Muscle of arm (tissue), 14 donors: ENCODE results near the gene STON1. TPM values are rescaled to one million over a fixed set of nuclear protein-coding genes. Genes with fewer than 3 reads are reported as not detected.
"Not testable (repeated sequence)": the region's sequence is repeated elsewhere in the genome, so short reads cannot be mapped to it uniquely, and the experiment has no call there.

Experiments
- DNase-seq: peaks from one replicate; pipeline ENCODE4 v3.0.0-alpha.2; 2013
- long read RNA-seq, 11 donors: transcript quantifications; one replicate each; lab custom pipeline, GENCODE V29; 2026
- polyA plus RNA-seq, 12 donors: library from polyadenylated mRNA; unstranded; fragments of 120-200 nt; gene quantifications; one replicate each; pipeline ENCODE4 v1.2.1, GENCODE V29; 2013; ENCODE audit not compliant: insufficient read length in 12 of 12

STON1 gene, protein sequence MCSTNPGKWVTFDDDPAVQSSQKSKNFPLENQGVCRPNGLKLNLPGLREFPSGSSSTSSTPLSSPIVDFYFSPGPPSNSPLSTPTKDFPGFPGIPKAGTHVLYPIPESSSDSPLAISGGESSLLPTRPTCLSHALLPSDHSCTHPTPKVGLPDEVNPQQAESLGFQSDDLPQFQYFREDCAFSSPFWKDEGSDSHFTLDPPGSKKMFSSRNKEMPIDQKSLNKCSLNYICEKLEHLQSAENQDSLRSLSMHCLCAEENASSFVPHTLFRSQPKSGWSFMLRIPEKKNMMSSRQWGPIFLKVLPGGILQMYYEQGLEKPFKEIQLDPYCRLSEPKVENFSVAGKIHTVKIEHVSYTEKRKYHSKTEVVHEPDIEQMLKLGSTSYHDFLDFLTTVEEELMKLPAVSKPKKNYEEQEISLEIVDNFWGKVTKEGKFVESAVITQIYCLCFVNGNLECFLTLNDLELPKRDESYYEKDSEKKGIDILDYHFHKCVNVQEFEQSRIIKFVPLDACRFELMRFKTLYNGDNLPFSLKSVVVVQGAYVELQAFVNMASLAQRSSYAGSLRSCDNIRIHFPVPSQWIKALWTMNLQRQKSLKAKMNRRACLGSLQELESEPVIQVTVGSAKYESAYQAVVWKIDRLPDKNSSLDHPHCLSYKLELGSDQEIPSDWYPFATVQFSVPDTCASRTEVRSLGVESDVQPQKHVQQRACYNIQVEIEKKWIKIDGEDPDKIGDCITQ
- polyA plus RNA-seq, result 10 to 100 TPM in 8 of 12 donors, 1 to 10 TPM in 3, not detected in 1; 8.8 to 37.1 (median 11.8) TPM
- long read RNA-seq, donor 1, result 0 reads
- long read RNA-seq, donor 2, full-length matches to known transcripts, result 2 of 2 reads
- long read RNA-seq, donor 2, partial matches to known transcripts, result 0 of 2 reads
- long read RNA-seq, donor 2, other reads (novel, unspliced or antisense), result 0 of 2 reads
- long read RNA-seq, donor 3, result 0 reads
- long read RNA-seq, donor 4, result 0 reads
- long read RNA-seq, donor 5, full-length matches to known transcripts, result 2 of 2 reads
- long read RNA-seq, donor 5, partial matches to known transcripts, result 0 of 2 reads
- long read RNA-seq, donor 5, other reads (novel, unspliced or antisense), result 0 of 2 reads
- long read RNA-seq, donor 6, partial matches to known transcripts, result 0 of 1 reads
- long read RNA-seq, donor 6, other reads (novel, unspliced or antisense), result 0 of 1 reads
- long read RNA-seq, donor 7, result 0 reads
- long read RNA-seq, donor 8, full-length matches to known transcripts, result 1 of 1 reads
- long read RNA-seq, donor 8, partial matches to known transcripts, result 0 of 1 reads
- long read RNA-seq, donor 8, other reads (novel, unspliced or antisense), result 0 of 1 reads
- long read RNA-seq, donor 9, result 0 reads
- long read RNA-seq, donor 10, result 0 reads
- long read RNA-seq, donor 11, result 0 reads

DNA sequence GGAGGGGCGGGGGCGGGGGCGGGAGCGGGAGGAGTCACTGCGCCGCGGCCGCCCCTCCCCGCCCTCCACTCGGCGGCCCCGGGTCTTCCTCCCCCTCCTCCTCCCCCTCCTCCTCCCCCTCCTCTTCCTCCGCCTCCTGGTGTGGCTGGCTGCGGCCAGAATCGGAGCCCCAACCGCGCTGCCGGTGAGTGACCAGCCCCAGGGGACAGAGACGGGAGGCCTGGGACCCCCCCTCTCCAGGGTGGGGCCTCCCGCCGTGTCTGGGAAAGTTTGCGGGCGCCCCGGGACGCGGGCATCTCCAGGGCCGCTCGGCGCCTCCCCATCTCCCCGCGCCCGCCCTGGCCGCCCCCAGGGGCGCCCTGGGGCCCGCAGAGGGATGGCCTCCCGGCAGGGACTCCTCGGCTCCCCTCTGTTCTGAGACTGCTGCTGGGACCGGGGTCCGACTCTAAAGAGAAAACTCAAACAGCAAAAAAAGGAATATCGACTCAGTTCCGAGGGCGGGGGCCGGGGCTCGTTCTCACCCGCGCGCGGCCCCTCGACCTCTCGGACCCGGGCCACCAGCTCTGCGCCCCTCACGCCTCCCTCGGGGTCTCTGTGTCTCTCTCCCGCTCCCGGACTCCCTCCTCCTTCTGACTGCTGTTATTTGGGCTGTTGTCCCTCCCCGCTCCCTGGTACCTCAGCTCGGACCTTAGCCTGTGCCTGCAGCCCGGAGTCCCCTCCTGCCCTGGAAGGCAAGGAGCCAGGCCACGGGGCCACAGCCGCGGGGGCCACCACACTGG is at the start of gene STON1:
STON1 (plus strand) TSS at position 122 of the 779 bp plus-strand sequence. CDS start 50,480 bp downstream, outside the sequence.
- DNase-seq, result no peak

DNA sequence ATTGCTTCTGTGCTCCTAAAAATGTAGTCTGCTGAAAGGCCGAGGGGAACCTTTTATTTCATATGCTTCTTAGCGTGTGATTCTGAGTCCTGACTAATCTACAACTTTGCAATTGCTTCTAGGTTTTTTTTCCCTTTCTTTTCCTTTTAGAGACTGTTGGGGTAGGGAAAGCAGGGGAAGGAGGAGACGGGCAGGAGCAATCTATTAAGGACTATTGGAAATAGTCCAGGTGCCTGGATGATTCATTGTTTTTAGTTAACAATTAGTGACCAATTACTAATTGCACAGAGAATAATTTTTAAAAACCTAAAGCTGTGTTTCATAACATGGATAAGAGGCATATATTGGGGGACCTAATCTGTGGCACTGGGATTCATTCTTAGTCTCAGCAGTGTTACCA is 49.4 kb upstream of the STON1 start:
- DNase-seq, result no peak

DNA sequence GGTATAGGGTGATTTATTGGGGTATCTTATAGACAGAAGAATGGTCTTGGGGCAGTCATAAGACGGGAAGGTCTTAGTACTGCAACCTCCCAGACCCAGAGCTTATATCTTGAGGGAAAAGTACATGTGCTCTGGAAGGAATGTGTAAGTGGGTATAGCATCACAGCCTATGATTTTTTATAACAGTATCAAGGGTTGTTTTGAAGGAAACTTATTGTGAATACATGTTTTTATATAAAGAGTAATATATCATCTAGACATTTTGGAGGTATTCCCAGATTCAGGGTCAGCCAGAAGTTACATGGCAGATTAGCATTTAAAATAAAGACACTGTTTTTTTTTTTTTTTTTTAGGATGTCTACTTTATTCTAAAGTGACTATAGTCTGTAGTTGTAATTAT is 47.6 kb upstream of the STON1 start:
- DNase-seq, result peak; percentile 85

DNA sequence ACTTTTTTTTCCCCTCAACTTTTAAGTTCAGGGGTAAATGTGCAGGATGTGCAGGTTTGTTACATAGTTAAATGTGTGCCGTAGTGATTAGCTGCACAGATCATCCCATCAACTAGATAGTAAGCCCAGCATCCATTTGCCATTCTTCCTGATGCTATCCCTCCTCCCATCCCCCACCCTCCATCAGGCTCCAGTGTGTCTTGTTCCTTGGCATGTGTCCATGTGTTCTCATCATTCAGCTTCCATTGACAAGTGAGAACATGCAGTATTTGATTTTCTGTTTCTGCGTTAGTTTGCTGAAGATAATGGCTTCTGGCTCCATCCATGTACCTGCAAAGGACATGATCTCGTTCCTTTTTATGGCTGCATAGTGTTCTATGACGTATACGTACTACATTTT is 47.2 kb upstream of the STON1 start:
- no peak for DNase-seq

DNA sequence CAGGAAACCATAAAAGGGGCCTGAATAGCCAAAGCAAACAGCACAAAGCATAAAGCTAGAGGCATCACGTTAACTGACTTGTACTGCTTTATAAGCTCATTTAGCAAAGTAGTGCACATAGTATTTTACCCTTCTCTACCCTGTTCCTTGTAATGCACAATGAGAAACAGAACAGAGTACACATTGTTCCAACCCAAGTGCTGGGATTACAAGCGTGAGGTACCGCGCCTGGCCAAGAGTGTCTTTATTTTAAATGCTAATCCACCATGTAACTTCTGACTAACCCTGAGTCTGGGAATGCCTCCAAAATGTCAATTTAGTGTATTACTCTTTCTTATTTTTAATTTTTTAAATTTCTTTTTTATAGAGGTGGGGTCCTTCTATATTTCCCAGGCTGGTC is 46.4 kb upstream of the STON1 start:
- DNase-seq, result no peak

DNA sequence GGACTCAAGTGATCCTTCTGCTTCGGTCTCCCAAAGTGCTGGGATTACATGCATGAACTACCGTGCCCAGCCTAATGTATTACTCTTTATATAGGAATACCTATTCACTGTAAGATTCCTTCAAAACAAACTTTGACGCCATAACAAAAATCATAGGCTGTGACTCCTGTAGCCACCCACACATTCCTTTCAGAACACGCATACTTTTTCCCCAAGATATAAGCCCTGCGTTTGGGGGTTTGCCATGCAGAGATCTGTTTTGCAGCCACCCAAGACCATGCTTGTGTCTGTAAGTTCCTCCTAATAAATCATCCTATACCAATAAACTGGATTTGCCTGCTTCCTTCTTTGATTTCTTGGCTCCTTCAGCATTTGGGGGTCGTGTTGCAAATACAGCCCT is 46.0 kb upstream of the STON1 start:
- DNase-seq, result no peak

DNA sequence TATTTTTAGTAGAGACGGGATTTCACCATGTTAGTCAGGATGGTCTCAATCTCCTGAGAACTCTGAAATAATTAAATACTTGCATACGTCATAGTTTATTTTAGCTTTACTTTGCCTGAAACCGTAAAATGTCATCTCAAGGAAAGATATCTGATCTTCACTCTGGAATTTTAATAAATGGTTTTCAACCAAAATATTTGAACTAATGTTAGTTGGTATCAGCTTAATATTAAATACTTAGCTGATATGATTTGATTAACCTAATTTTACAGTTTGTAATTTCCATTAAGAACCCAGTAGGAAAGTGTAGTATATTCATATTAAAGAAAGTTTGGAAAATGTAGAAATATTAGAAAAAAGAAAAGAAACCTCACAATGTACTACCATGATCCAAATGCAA is 41.4 kb upstream of the STON1 start:
- no peak for DNase-seq

DNA sequence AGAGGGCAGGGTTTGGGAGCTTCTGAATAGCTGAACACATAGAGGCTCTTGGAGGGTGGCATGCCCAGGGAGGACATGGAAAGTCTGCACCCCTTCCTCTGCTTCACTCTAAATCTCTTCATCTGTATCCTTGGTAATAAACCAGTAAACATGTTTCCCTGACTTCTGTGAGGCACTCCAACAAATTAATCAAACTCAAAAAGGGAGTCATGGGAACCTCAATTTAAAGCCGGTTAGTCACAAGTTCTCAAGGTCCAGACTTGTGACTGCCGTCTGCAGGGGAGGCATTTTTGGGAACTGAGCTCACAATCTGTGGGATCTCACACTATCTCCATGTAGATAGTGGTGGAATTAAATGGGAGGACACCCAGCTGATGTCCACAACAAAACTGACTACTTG is 33.1 kb upstream of the STON1 start:
- DNase-seq, result no peak

DNA sequence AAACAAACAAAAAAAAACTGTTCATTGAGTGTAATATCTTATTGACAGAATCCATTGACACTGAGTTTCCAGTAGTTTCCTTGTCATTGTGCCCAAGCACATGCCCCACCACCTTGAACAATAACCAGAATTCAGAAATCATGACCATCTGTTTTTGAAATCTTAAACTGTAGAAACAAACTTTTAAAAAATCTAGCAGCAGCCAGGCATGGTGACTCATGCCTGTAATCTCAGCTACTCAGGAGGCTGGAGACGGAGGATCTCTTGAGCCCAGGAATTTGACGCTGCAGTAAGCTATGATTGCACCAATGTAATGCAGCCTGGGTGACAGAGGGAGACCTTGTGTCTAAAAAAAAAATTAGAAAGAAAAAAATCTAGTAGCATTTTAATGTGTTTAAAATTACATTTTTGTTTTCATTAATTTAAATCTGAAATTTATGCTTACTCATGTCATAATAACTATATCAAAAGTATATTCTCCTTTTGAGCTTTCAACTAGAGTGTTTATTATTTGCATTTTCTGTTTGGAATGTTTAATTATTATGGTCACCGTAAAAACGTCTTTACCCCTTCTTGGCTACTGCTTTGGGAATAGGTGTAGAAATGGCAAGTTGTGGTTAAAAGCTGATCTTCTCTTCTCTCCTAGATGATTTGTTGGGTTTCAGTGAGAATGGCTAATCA is 25.2 kb upstream of the STON1 start:
- no peak for DNase-seq

DNA sequence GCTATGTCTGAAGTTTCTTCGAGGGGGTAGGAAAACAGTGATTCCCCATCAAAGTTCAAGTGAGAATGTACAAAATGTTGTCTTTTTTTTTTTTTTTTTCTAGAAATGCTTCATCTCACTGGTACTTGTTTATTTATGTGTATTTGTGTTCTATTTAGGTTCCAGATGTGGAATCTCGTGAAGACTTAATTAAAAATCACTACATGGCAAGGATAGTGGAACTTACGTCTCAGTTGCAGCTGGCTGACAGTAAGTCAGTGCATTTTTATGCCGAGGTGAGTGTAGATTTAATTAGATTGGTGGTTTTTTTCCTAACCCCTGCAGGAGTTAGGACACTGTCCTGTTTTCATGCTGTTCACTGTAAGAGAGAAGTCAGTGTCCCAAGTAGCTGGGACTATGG is 22.8 kb upstream of the STON1 start:
- DNase-seq, result no peak

DNA sequence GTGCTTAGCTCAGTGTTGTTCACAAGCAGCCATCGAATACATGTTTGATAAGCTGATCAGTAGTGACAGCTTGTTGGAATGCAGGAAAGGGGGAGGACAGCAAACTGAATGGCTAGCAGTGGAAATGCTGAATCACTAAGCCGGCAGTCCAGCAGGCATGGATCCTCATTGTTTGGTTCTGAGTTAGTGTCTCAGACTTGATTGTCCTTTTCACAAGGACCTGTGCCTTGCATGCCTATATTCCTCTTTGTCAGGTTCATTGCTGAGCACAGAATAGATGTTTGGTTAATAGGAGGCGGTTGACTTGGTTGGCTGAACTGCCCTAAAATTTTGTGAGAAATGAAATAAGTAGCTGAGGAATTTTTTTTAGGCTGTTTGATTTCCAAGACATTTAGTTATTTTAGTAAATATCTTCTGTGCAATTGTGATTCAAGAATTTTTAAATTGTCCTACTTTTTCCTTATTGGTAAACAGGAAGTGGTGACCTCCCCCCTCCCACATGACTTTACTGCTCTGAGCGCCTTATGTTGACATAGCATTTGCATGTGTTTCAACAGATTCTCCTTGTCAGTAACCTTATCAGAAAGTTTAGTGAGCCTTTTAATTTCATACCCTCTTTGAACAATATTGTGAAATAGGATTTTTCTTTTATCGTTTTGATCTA is 21.4 kb upstream of the STON1 start:
- DNase-seq, result no peak

DNA sequence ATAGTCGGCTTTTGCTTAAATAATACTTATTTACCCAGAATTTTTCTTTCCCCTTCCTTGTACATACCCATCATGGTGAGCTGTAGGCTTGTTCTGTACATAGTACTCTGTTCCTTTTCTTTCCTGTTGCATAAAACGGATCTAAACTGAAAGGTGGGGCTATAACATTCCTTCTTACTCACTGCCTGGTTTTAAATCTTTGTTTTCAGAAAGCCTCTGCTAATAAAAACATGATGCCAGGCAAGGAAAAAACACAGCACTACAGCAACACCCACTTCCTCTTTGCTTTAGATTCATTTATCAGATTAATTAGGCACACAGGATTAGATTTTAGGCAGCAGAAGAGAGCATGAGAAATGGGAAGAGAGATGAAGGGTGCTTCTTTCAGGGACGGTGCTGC is 19.6 kb upstream of the STON1 start:
- no peak for DNase-seq

DNA sequence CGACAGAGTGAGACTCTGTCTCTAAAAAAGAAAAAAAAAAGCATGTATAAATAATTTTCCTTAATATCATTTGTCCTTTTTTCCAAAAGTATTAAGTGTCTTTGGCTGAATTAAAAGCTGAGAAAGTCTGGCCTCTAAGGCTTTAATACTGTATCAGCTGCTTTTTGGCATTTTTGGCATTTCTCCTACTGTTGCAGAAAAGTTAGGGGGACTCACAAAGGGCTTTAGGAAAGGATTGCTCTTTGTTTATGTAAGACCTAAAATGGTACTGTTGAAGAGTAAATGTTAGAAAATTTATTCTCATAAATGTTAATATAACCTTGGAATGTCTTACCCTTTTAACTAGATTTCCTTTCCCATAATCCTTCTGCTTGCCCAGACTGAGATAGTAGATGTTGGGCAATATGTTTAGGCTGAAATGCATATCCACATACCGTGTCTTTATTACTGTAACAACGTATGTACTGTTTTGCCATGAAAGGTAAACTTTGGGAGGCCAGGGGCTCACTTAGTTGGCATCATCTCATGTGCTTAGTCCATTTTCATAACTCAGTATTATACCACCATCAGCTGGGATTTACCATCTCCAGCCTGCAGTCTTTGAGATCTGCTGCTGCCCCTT is 18.0 kb upstream of the STON1 start:
- DNase-seq, result no peak

DNA sequence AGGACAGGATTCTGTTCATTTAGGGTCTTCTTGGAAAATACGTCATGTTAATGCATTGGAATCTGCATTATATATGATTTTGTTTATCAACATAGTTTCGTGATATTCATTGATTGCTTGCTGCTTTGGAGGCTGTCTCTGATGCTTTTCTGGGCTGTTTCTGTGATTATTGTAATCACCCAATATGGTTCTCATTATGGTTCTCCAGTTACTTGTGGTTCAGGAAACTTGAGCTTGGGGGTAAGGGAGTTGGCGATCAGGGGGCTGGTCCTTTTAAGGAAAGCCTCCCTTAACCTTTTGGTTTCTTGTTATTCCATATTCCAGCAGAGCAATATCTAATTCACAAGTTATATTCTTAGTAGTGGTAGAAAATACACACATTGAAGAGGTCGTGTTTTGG is 17.4 kb upstream of the STON1 start:
- DNase-seq, result no peak

DNA sequence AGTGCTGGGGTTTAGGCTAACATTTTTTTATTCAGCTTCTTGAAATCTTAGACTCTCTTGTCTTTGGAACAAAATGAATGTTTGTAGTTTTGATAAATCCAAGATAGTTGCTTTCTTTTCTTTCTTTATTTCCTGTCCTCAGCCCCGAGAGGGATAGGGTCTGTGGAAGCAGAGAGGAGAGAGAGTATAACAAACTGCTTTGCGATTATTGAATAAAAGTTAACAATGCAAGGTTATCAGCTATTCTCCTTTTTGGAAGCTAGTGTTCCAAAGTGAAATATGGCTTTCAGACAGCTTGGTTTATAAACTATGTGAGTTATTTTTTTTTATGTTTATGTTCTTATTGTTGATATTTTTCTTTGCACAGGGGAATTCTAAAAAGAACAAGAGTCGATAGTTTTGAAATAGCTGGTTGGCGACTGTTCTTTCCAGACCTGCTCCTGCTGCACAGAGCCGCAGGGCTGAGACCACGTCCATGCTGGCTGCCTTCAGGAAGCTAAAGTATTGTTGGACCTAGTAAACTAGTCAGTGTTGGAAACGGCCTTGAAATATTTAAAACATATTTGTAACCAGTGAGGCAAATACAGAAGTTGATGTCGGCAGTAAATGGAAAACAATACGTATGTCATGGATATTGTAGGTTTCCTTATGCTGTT is 15.5 kb upstream of the STON1 start:
- DNase-seq, result no peak

DNA sequence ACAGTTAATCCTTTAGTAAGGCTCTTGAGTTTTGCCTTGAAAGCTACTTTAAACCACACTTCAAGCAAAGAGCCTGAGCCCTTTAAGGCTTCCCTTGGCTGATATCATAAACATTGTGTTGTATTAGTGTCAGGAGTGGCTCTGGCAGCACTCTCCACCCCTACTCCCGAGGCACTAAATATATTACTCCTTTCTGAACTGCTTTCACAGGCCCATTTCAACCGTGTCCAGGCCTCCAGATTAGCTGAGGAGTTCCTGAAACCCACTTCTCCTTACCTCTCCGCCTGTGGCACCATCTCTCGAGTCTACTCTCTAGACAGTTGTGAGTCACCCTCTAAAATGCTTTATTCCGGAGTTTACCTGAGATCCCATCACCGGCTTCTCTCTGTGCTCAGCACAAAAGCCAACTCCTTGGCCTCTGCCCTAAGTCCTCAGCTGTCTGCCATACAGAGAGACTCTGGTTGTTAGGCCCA is 14.4 kb upstream of the STON1 start:
- no peak for DNase-seq

DNA sequence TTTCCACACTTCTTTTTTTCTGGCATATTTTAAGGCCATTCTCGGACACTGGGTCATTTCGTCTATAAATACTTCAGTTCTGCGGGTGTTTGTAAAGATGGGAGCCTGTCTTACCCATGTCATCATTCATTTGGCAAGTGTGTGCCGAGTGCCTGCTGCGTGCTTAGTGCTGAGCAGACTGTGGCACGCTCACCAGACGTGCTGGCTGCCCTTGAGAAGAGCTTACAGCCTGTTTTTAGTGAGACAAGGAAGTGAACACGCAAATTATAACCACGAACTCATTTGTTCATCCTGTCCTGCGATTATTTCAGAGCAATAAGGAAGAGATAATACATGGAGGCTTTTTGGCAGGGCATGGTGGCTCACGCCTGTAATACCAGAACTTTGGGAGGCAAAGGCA is 10.4 kb upstream of the STON1 start:
- DNase-seq, result no peak

DNA sequence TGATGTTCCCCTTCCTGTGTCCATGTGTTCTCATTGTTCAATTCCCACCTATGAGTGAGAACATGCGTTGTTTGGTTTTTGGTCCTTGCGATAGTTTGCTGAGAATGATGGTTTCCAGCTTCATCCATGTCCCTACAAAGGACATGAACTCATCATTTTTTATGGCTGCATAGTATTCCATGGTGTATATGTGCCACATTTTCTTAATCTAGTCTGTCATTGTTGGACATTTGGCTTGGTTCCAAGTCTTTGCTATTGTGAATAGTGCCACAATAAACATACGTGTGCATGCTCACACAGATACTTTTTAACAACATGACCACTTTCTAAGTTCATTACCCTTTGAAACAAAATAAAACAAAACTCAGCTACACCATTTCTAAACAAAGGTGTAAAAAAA is 5.2 kb upstream of the STON1 start:
- DNase-seq, result not testable (repeated sequence)
